Thyroid gland (tissue), 4 donors: ENCODE measurements around the gene SCAMP4. TPM values are rescaled to one million over a fixed set of nuclear protein-coding genes. Genes with fewer than 3 reads are reported as not detected.

Experiments
- DNase-seq, 2 donors: peaks; one replicate each; pipeline ENCODE4 v3.0.0-alpha.2; 2019
- H3K27ac ChIP-seq, 3 donors: fragments of 200-600 bp; sonication (generic); 1 replicate in 2 of 3; 2 replicates in 1 of 3; pipeline ENCODE4 v1.5.1; 2016 to 2019; ENCODE audit warnings: mild to moderate bottlenecking in 1 of 3, moderate library complexity in 1 of 3
- H3K27me3 ChIP-seq: fragments of 200-600 bp; sonication (generic); one replicate; pipeline ENCODE4 v1.5.1; 2019
- H3K36me3 ChIP-seq, 2 donors: fragments of 200-600 bp; sonication (generic); one replicate each; pipeline ENCODE4 v1.5.1; 2016 to 2019
- H3K4me1 ChIP-seq, 2 donors: fragments of 200-600 bp; sonication (generic); one replicate each; pipeline ENCODE4 v1.5.1; 2017 to 2019
- H3K4me3 ChIP-seq, 3 donors: fragments of 200-600 bp; sonication (generic); replicated peaks in 1 of 3; 1 replicate in 2 of 3; 2 replicates in 1 of 3; pipeline ENCODE4 v1.5.1; 2016; ENCODE audit warnings: mild to moderate bottlenecking in 1 of 3
- H3K9me3 ChIP-seq: fragments of 200-600 bp; sonication (generic); one replicate; pipeline ENCODE4 v1.5.1; 2017
- POLR2A ChIP-seq, 2 donors: fragments of 450-650 bp; IDR thresholded peaks; one replicate each; pipeline ENCODE4 v1.6.1; 2017; ENCODE audit warnings: antibody characterized with exemption in 2 of 2, mild to moderate bottlenecking in 2 of 2, moderate library complexity in 1 of 2
- WGBS, 2 donors: methylation state at CpG; one replicate each; pipeline ENCODE4 v1.1.5; 2017; 5-methylcytosine and 5-hydroxymethylcytosine counted together
- intact Hi-C: fragments of 100-400 bp; cut with DNase I; formaldehyde crosslinking; loops from one replicate; pipeline ENCODE4 v1.15.1; 2023
- total RNA-seq, 4 donors: library from RNA; depleted of rRNA; stranded (reverse); fragments of >200 nt; gene quantifications; one replicate each; pipeline ENCODE4 v1.2.3, GENCODE V29; 2016
- TF ChIP-seq, protein P1 (sequence below), 6 experiments: fragments of 200-600 bp in 3 of 6; fragments of 450-650 bp in 3 of 6; sonication (generic) in 3 of 6; IDR thresholded peaks; one replicate each; pipeline ENCODE4 v1.5.1; 2016 to 2019; ENCODE audit warnings: antibody characterized with exemption in 6 of 6, mild to moderate bottlenecking in 2 of 6, inconsistent platforms in 1 of 6, moderate library complexity in 1 of 6

Gene SCAMP4
- total RNA-seq, 4 donors from 2014 or later, result 69.5 to 269 (median 137) TPM

DNA sequence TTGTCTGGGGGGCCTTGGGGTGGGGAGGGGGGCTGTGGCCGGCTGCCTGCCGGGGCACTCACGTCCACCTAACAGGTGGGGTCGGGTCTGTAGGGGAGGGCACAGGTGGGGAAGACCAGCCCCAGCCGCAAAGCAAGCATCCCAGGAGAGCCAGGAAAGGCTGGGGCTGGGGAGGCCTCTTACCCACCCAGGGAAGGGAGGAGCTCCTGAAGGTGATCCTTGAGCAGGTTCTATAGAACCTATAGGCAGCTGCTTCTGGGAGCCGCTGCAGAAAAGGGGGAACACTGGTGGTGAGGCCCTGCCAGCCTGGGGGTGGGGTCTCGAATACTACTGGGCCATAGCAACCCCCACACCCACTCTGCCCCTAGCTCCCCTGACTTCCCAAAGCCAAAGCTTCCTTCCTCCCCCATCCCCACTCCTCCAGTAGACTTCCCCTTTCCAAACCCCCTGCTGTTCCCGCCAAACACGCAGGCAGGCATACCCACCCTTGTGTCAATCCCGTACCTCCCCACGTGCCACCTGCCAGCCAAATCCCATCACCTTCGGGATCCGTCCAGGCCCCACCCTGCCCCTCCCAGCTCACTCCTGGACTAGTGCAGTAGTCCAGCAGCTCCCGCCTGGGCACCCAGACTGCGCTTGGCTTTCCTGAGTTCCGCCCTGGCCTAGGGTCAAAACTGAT lies 47.4 kb upstream of the SCAMP4 start:
- no peaks in the 10 kb centered on the region for H3K36me3 ChIP-seq
- DNase-seq, result no peak
- H3K27me3 ChIP-seq, result no peaks in the 10 kb centered on the region
- TF ChIP-seq, protein P1, sequence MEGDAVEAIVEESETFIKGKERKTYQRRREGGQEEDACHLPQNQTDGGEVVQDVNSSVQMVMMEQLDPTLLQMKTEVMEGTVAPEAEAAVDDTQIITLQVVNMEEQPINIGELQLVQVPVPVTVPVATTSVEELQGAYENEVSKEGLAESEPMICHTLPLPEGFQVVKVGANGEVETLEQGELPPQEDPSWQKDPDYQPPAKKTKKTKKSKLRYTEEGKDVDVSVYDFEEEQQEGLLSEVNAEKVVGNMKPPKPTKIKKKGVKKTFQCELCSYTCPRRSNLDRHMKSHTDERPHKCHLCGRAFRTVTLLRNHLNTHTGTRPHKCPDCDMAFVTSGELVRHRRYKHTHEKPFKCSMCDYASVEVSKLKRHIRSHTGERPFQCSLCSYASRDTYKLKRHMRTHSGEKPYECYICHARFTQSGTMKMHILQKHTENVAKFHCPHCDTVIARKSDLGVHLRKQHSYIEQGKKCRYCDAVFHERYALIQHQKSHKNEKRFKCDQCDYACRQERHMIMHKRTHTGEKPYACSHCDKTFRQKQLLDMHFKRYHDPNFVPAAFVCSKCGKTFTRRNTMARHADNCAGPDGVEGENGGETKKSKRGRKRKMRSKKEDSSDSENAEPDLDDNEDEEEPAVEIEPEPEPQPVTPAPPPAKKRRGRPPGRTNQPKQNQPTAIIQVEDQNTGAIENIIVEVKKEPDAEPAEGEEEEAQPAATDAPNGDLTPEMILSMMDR (IDR thresholded peaks at IDR 0.05), result no peak
- no peak for TF ChIP-seq POLR2A (IDR thresholded peaks at IDR 0.05)
- H3K4me1 ChIP-seq, result peaks cover 33 to 69% of the 10 kb centered on the region in 2 donors
- H3K4me3 ChIP-seq, result peak overlapping the region in 1 of 3 donors; percentile 32
- intact Hi-C loops, result no loop called here
- WGBS, 2 donors, result 63 to 74% methylated on average over 12 to 14 of the region's 16 CpGs
- no peaks in the 10 kb centered on the region for H3K9me3 ChIP-seq
- peak overlapping the region; percentile 77 to 80 (median 78) for H3K27ac ChIP-seq

DNA sequence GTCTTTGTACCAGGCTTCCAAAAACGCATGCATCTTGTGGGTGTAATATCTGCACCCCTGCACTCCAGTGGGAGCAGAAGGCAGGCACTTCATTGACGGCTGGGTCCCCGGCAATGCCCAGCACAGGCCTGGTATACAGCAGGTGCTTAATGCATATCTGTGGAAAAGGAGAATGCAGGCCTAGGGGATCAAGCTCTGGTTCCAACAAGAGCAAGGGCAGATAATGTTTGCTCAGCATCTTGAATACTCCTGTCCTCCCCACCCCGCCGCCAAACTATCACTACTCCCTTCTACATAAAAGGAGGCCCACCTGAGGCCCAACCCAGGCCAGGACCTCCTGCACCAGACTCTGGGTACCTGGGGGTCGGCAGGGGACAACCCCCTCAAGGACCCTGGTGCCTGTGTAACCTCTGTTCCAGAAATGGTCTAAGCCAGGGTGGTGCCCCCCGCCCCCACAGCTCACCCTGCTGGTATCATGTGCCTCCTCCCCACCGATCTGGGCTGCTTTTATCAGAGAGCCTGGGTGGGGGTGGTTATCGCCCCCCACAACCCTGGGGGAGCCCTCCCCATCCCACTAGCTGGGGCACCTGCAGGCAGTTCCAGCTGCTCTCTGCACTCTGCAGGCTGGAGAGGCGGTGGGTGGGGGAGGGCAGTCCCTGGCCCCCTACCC lies 46.7 kb upstream of the SCAMP4 start:
- 69 to 93% methylated on average over 4 to 8 of the region's 10 CpGs for WGBS, 2 donors

DNA sequence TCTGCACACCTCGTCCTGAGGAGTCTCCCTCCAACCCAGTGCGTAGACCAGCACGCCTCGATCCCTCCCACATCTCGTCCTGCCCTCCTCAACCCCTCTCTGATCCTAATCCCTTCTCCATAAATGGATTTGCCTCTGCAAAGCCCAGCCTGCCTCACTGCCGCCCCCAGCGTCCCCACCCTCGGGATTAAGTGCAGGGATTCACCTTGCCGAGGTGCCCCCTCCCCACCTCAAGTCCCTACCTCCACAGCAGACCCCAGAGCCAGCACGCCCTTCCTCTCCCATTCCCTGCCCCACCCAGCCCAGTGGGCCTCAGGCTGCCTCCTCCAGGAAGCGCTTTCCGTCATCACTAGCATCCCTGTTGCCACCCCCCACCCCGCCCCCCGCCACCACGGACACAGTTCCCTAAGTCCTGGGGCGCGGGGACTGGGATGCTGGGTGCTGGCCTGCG lies 45.8 kb upstream of the SCAMP4 start:
- H3K4me1 ChIP-seq, result peaks cover 29 to 59% of the 10 kb centered on the region in 2 donors
- no peaks in the 10 kb centered on the region for H3K9me3 ChIP-seq
- intact Hi-C loops, result no loop called here
- H3K4me3 ChIP-seq, result no peak overlapping the region
- WGBS, 2 donors, result 67 to 75% methylated on average over 14 to 16 of the region's 18 CpGs
- H3K36me3 ChIP-seq, result no peaks in the 10 kb centered on the region
- no peaks in the 10 kb centered on the region for H3K27me3 ChIP-seq
- H3K27ac ChIP-seq, result no peak overlapping the region
- DNase-seq, result no peak
- no peak for TF ChIP-seq POLR2A (IDR thresholded peaks at IDR 0.05)
- TF ChIP-seq, protein P1 (IDR thresholded peaks at IDR 0.05), result no peak

More for the DNA sequence above, 46.7 kb upstream of the SCAMP4 start:
- Histone ChIP-seq H3K36me3 (no peaks in the 10 kb centered on the region), H3K4me3 (no peak overlapping the region), H3K27me3 (no peaks in the 10 kb centered on the region), H3K9me3 (no peaks in the 10 kb centered on the region), H3K4me1 (peaks cover 31 to 65% of the 10 kb centered on the region in 2 donors), H3K27ac (no peak overlapping the region)
- TF ChIP-seq, protein P1 (IDR thresholded peaks at IDR 0.05), result no peak
- TF ChIP-seq POLR2A (IDR thresholded peaks at IDR 0.05), result no peak
- DNase-seq, result no peak
- intact Hi-C loops, result no loop called here

DNA sequence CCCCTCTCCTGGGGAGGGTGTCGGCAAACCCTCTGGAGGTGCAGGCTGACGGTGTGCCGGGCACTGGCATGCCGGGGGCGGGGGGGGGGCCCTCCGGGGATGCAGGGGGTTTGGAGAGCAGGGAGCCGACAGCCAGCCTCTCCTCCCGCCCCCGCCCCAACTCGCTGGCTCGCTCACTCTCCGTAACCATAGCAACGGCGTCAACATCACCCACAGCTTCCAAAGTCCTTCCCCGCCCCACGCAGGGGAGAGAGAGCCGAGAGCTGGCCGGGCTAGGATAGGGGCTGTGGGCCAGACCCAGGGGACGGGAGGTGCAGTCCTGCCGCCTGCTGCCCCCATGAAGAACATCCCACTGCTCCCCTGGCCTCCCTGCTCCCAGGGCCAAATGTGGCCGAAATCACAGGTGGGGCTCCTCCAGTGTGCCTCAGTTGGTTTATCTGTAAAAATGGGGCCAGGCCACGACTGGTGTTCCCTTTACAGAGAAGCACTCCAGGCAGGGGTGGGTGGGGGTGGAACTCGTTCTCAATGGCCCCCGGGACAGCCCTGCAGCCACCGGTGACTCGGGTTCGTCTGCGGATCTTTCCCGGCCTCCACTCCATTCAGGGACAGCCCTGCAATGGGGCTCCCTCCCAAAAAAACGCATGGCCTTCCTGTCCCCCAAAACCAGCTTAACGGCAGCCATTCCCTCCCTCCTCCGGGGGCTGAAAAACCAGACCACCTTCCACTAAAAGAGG lies 45.0 kb upstream of the SCAMP4 start:
- DNase-seq, result peak; percentile 50 to 73
- no peaks in the 10 kb centered on the region for H3K9me3 ChIP-seq
- peaks cover 34 to 64% of the 10 kb centered on the region in 2 donors for H3K4me1 ChIP-seq
- no peaks in the 10 kb centered on the region for H3K27me3 ChIP-seq
- H3K4me3 ChIP-seq, result no peak overlapping the region
- 0 to 26% methylated on average over 3 to 20 of the region's 32 CpGs for WGBS, 2 donors
- intact Hi-C loops, result no loop called here
- no peaks in the 10 kb centered on the region for H3K36me3 ChIP-seq
- H3K27ac ChIP-seq, result no peak overlapping the region
- TF ChIP-seq, protein P1 (IDR thresholded peaks at IDR 0.05), result no peak
